Measurements from ENCODE around the gene AMPD2. TPM values are rescaled to one million over a fixed set of nuclear protein-coding genes. Genes with fewer than 3 reads are reported as not detected.

AMPD2 gene
- total and polyA plus RNA-seq, 2 of the 8 experiments (the other 6 are each of a cell fraction or from before 2014, with no cell fraction given): 37.2 to 67.7 TPM

DNA sequence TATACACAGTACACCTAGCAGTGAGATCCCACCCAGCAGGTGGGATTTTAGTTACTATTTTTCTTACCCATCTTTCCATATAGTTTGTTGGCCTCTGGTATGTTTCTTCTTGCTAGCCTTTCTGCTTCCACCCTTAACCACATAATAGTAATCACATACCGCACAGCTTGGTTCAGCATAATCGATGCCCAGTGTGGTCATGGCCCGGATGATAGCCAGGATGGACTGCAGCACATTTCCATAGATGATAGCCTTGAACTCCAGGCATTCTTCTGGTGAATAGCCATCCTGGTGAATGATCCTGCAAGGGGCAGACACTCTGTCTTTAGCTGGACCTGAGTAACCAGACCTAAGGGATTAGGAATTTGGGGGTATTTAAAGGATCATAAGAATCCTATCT lies 9.8 kb upstream of the AMPD2 start (continued):
- TF ChIP-seq SP4 (IDR thresholded peaks at IDR 0.05; ENCODE audit: low read length) (no peak), MAFK (IDR thresholded peaks at IDR 0.05; ENCODE audit: low read depth, low read length) (no peak), POLR2AphosphoS5 (IDR thresholded peaks at IDR 0.05; ENCODE audit: low read depth, low read length) (no peak), EP300 (IDR thresholded peaks at IDR 0.05; ENCODE audit: borderline replicate concordance in 1 of 2, low read depth in 2 of 2, low read length in 2 of 2) (no peak), CEBPB (IDR thresholded peaks at IDR 0.05; ENCODE audit: low read depth, low read length) (no peak), PHF8 (conservative IDR thresholded peaks at IDR 0.05; ENCODE audit: low read depth, low read length) (no peak)
- TF ChIP-seq, protein P1, sequence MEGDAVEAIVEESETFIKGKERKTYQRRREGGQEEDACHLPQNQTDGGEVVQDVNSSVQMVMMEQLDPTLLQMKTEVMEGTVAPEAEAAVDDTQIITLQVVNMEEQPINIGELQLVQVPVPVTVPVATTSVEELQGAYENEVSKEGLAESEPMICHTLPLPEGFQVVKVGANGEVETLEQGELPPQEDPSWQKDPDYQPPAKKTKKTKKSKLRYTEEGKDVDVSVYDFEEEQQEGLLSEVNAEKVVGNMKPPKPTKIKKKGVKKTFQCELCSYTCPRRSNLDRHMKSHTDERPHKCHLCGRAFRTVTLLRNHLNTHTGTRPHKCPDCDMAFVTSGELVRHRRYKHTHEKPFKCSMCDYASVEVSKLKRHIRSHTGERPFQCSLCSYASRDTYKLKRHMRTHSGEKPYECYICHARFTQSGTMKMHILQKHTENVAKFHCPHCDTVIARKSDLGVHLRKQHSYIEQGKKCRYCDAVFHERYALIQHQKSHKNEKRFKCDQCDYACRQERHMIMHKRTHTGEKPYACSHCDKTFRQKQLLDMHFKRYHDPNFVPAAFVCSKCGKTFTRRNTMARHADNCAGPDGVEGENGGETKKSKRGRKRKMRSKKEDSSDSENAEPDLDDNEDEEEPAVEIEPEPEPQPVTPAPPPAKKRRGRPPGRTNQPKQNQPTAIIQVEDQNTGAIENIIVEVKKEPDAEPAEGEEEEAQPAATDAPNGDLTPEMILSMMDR (IDR thresholded peaks at IDR 0.05; ENCODE audit: control extremely low read depth in 1 of 3, insufficient read depth in 1 of 3, low read depth in 1 of 3, low read length in 3 of 3): no peak

Measured in H1 (cell line).